H1 (cell line): ENCODE data around the gene VIPR1. TPM values are rescaled to one million over a fixed set of nuclear protein-coding genes. Genes with fewer than 3 reads are reported as not detected.

Source experiments
- BACH1 ChIP-seq: IDR thresholded peaks from 2 replicates; pipeline ENCODE4 v1.6.1; 2012; ENCODE audit warnings: low read length, improper control_type of control experiment
- CEBPB ChIP-seq: IDR thresholded peaks from 2 replicates; pipeline ENCODE4 v1.6.1; 2012; ENCODE audit warnings: low read depth, low read length
- CHD2 ChIP-seq: IDR thresholded peaks from 2 replicates; pipeline ENCODE4 v1.6.1; 2012; ENCODE audit warnings: low read length, improper control_type of control experiment
- RFX5 ChIP-seq: IDR thresholded peaks from 2 replicates; pipeline ENCODE4 v1.6.1; 2011; ENCODE audit warnings: low read depth, low read length, improper control_type of control experiment, borderline replicate concordance
- polyA plus RNA-seq, 7 experiments: library from polyadenylated mRNA; depleted of rRNA in 3 of 7; stranded (reverse) in 5 of 7; unstranded in 2 of 7; fragments of >200 nt in 5 of 7; fragments of 200-250 nt in 2 of 7; gene quantifications; 1 replicate in 5 of 7; 2 replicates in 1 of 7; 4 replicates in 1 of 7; pipeline versions ENCODE4 v1.2.1 to v1.2.3, GENCODE V29; 2011 to 2013; ENCODE audit warnings: missing spikeins in 2 of 7, mixed read lengths in 2 of 7
- total RNA-seq: library from RNA; stranded (reverse); fragmentation: NEBNext Ultra II Directional; extraction: Animal tissue kit (Norgen Biotek cat#: 25700); gene quantifications from 2 replicates; pipeline ENCODE4 v1.2.1, GENCODE V29; 2021

VIPR1 gene
- total and polyA plus RNA-seq, 2 of the 8 experiments (the other 6 are each of a cell fraction or from before 2014, with no cell fraction given): 7.8 to 10.1 TPM

DNA sequence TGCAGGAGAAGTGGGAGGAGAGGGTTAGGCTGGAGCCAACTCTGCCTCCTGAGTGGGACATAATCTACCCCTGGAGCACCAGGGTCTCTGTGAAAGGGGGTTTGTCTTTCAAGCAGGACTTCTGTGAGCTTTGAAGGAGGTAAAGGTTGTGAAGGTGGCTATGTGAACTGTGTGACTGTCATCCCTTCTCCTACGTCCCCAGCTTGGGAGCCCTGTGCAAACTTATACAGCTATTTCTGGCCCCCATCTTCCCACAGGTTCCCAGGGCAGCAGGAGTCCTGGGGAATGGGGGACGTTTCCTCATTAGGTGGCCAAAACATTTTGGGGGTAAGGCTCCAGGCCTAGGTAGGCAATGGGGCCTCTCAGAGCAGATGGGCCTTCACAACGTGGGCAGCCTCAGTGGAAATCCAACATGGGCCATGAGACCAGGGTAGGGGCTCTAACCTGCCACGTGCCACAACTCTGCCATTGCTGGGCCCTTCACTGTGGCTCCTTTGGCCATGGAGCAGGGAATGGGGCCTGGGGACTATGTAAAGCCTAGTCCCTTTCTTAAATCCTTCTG lies 3.5 kb downstream of the VIPR1 start (continued):
- TF ChIP-seq RFX5 (no peak), BACH1 (no peak), CEBPB (no peak), CHD2 (no peak)
- TF ChIP-seq, all 59 proteins: peak for 0
